ENCODE results near the gene EXO1.

The EXO1 gene

GRCh38 chr1:241891296-241891695 is 43.3 kb downstream of the EXO1 start:
- no peak for DNase-seq (ENCODE audit: low read depth)

GRCh38 chr1:241894016-241894415 is 46.0 kb downstream of the EXO1 start:
- no peak for DNase-seq (ENCODE audit: low read depth)

GRCh38 chr1:241895013-241895412 is 47.0 kb downstream of the EXO1 start:
- no peak for DNase-seq (ENCODE audit: low read depth)

GRCh38 chr1:241896670-241896962 is 48.6 kb downstream of the EXO1 start:
- DNase-seq (ENCODE audit: low read depth), result no peak

- DNase-seq (ENCODE audit: low read depth), result no peak
Measured at GRCh38 chr1:241899210-241899609, 51.2 kb downstream of the EXO1 start.

- DNase-seq (ENCODE audit: low read depth), result no peak
Measured at GRCh38 chr1:241900381-241900780, 52.4 kb downstream of the EXO1 start.

GRCh38 chr1:241902391-241903065 is 54.5 kb downstream of the EXO1 start:
- no peak for DNase-seq (ENCODE audit: low read depth)

- DNase-seq (ENCODE audit: low read depth), result no peak
Measured at GRCh38 chr1:241916196-241916595, 68.2 kb downstream of the EXO1 start.

- DNase-seq (ENCODE audit: low read depth), result no peak
Measured at GRCh38 chr1:241917487-241917886, 69.5 kb downstream of the EXO1 start.

GRCh38 chr1:241918879-241919278 is 70.9 kb downstream of the EXO1 start:
- DNase-seq (ENCODE audit: low read depth), result no peak

GRCh38 chr1:241924080-241924808 is 76.2 kb downstream of the EXO1 start:
- no peak for DNase-seq (ENCODE audit: low read depth)

- DNase-seq (ENCODE audit: low read depth), result no peak
Measured at GRCh38 chr1:241926141-241926540, 78.1 kb downstream of the EXO1 start.

GRCh38 chr1:241927321-241927720 is 79.3 kb downstream of the EXO1 start:
- no peak for DNase-seq (ENCODE audit: low read depth)

GRCh38 chr1:241932845-241933244 is 84.8 kb downstream of the EXO1 start:
- no peak for DNase-seq (ENCODE audit: low read depth)

- no peak for DNase-seq (ENCODE audit: low read depth)
Measured at GRCh38 chr1:241934201-241934848, 86.3 kb downstream of the EXO1 start.

- no peak for DNase-seq (ENCODE audit: low read depth)
Measured at GRCh38 chr1:241934866-241935265, 86.9 kb downstream of the EXO1 start.
